Esophagus squamous epithelium (tissue), 4 donors: ENCODE data around the gene P2RY6.

ENCODE experiments used
- POLR2A ChIP-seq, 4 donors: fragments of 450-650 bp; IDR thresholded peaks; one replicate each; pipeline ENCODE4 v1.6.1; 2017; ENCODE audit warnings: antibody characterized with exemption in 4 of 4, mild to moderate bottlenecking in 4 of 4, moderate library complexity in 3 of 4
- TF ChIP-seq, protein P1 (sequence below), 6 experiments: fragments of 450-650 bp in 4 of 6; fragments of 200-600 bp in 2 of 6; sonication (generic) in 2 of 6; IDR thresholded peaks; one replicate each; pipeline ENCODE4 v1.5.1; 2016 to 2019; ENCODE audit warnings: antibody characterized with exemption in 6 of 6, mild to moderate bottlenecking in 4 of 6, moderate library complexity in 4 of 6

DNA sequence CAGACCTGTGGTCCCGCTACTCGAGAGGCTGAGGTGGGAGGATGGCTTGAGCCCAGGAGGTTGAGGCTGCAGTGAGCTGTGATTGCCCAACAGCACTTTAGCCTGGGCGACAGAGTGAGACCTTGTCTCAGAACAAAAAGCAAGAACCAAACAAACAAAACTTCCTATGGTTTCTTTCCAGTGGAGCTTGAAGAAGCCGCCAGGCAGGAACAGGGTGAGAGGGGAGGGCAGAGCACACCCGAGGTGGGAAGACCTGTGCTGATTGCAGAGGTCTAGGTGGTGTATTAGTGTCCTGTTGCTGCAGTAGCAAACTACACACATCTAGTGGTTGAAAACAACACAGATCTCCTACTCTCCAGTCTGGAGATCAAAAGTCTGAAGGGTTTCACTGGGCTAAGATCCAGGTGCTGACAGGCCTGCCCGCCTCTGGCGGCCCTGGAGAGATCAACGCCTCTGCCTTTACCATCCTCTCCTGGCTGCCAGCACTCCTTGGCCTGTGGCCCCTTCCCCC lies 46.4 kb downstream of the P2RY6 start:
- no peak for TF ChIP-seq POLR2A (IDR thresholded peaks at IDR 0.05)
- TF ChIP-seq, protein P1, sequence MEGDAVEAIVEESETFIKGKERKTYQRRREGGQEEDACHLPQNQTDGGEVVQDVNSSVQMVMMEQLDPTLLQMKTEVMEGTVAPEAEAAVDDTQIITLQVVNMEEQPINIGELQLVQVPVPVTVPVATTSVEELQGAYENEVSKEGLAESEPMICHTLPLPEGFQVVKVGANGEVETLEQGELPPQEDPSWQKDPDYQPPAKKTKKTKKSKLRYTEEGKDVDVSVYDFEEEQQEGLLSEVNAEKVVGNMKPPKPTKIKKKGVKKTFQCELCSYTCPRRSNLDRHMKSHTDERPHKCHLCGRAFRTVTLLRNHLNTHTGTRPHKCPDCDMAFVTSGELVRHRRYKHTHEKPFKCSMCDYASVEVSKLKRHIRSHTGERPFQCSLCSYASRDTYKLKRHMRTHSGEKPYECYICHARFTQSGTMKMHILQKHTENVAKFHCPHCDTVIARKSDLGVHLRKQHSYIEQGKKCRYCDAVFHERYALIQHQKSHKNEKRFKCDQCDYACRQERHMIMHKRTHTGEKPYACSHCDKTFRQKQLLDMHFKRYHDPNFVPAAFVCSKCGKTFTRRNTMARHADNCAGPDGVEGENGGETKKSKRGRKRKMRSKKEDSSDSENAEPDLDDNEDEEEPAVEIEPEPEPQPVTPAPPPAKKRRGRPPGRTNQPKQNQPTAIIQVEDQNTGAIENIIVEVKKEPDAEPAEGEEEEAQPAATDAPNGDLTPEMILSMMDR (IDR thresholded peaks at IDR 0.05), result no peak
